ENCODE results near the gene SIRT3. TPM values are rescaled to one million over a fixed set of nuclear protein-coding genes. Genes with fewer than 3 reads are reported as not detected.

SIRT3 gene
- total RNA-seq, 1 experiment from 2014 or later = 13.8 TPM

DNA sequence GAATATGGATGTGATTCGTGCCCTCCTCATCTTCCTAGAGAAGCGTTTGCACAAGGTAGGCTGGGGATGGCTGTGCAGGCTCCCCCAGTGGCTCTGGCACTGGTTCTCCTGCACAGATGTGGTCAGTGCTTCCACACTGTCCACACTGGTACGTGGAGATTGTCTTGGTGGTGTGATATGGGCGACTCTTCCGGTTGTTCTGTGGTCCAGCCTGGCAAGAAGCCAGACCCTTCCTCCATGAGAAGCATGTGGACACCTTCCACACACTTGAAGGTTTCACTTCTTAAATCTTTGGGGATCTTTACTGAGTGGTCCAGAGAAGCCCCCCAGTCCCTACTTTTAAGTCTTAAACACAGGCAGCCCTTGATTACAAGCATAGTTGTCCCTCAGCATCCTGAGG is 24.8 kb downstream of the SIRT3 start:
- ATAC-seq (no peak), DNase-seq (no peak)
- ChIA-PET POLR2A (ENCODE audit: unreplicated experiment) (no interaction called here), CTCF (no interaction called here)
- intact Hi-C loops (cut with micrococcal nuclease) = no loop called here
- no peak overlapping the region for H3K27ac ChIP-seq (ENCODE audit: low read length)
- H3F3A ChIP-seq (ENCODE audit: low read length, unreplicated experiment) = no peaks in the 10 kb centered on the region
- no peaks in the 10 kb centered on the region for H3K27me3 ChIP-seq (ENCODE audit: low read length)
- H3K36me3 ChIP-seq (ENCODE audit: low read depth, low read length) = peaks cover 46% of the 10 kb centered on the region
- no peaks in the 10 kb centered on the region for H3K9me2 ChIP-seq (replicated peaks; ENCODE audit: low read length)
- no peaks in the 10 kb centered on the region for H4K20me1 ChIP-seq (ENCODE audit: low read length)
- no peak overlapping the region for H3K9ac ChIP-seq (ENCODE audit: low read length)
- H3K4me3 ChIP-seq (ENCODE audit: low read length) = no peak overlapping the region
- H2AFZ ChIP-seq (ENCODE audit: low read length) = no peak overlapping the region
- no TSS peak for BruUV-seq (replicated peaks)
- no peaks in the 10 kb centered on the region for H3K9me3 ChIP-seq (ENCODE audit: low read length)
- H3K4me1 ChIP-seq (ENCODE audit: insufficient read depth, low read length) = peaks cover 17% of the 10 kb centered on the region
- peaks cover 48% of the 10 kb centered on the region for H3K79me2 ChIP-seq (ENCODE audit: low read length)
- peak overlapping the region; percentile 97; the same call in 1 of the 2 replicates for H3K4me2 ChIP-seq (ENCODE audit: low read length)
- no peak for TF ChIP-seq EZH2 (IDR thresholded peaks at IDR 0.05; ENCODE audit: low read length, unreplicated experiment)
- TF ChIP-seq, protein P1, sequence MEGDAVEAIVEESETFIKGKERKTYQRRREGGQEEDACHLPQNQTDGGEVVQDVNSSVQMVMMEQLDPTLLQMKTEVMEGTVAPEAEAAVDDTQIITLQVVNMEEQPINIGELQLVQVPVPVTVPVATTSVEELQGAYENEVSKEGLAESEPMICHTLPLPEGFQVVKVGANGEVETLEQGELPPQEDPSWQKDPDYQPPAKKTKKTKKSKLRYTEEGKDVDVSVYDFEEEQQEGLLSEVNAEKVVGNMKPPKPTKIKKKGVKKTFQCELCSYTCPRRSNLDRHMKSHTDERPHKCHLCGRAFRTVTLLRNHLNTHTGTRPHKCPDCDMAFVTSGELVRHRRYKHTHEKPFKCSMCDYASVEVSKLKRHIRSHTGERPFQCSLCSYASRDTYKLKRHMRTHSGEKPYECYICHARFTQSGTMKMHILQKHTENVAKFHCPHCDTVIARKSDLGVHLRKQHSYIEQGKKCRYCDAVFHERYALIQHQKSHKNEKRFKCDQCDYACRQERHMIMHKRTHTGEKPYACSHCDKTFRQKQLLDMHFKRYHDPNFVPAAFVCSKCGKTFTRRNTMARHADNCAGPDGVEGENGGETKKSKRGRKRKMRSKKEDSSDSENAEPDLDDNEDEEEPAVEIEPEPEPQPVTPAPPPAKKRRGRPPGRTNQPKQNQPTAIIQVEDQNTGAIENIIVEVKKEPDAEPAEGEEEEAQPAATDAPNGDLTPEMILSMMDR (conservative IDR thresholded peaks at IDR 0.05; ENCODE audit: low read depth, low read length) = no peak
- no peak for TF ChIP-seq EZH2phosphoT487 (IDR thresholded peaks at IDR 0.05; ENCODE audit: borderline replicate concordance, low read length)

- H3K9me3 ChIP-seq (ENCODE audit: low read length) = no peaks in the 10 kb centered on the region
- no peak overlapping the region for H2AFZ ChIP-seq (ENCODE audit: low read length)
- ATAC-seq (no peak), DNase-seq (no peak)
- no TSS peak for BruUV-seq (replicated peaks)
- CTCF ChIA-PET = no interaction called here
- no peak overlapping the region for H3K27ac ChIP-seq (ENCODE audit: low read length)
- peaks cover 46% of the 10 kb centered on the region for H3K36me3 ChIP-seq (ENCODE audit: low read depth, low read length)
- intact Hi-C loops (cut with micrococcal nuclease) = no loop called here
- H3K79me2 ChIP-seq (ENCODE audit: low read length) = peaks cover 53% of the 10 kb centered on the region
- H4K20me1 ChIP-seq (ENCODE audit: low read length) = no peaks in the 10 kb centered on the region
- TF ChIP-seq EZH2phosphoT487 (IDR thresholded peaks at IDR 0.05; ENCODE audit: borderline replicate concordance, low read length) (no peak), EZH2 (IDR thresholded peaks at IDR 0.05; ENCODE audit: low read length, unreplicated experiment) (no peak)
- TF ChIP-seq, protein P1 (conservative IDR thresholded peaks at IDR 0.05; ENCODE audit: low read depth, low read length) = no peak
- H3K9ac ChIP-seq (ENCODE audit: low read length) = no peak overlapping the region
- H3K4me3 ChIP-seq (ENCODE audit: low read length) = peak overlapping the region; percentile 91
- no peaks in the 10 kb centered on the region for H3K27me3 ChIP-seq (ENCODE audit: low read length)
- H3F3A ChIP-seq (ENCODE audit: low read length, unreplicated experiment) = no peaks in the 10 kb centered on the region
- POLR2A ChIA-PET (ENCODE audit: unreplicated experiment) = no interaction called here
- no peaks in the 10 kb centered on the region for H3K9me2 ChIP-seq (replicated peaks; ENCODE audit: low read length)
- peak overlapping the region; percentile 97 for H3K4me2 ChIP-seq (ENCODE audit: low read length)
- H3K4me1 ChIP-seq (ENCODE audit: insufficient read depth, low read length) = peaks cover 22% of the 10 kb centered on the region
These were observed 25.4 kb downstream of the SIRT3 start for GRCh38 chr11:210803-211180.

- intact Hi-C loops (cut with micrococcal nuclease) = no loop called here
- DNase-seq (peak; percentile 62), ATAC-seq (no peak)
- ChIA-PET CTCF (no interaction called here), POLR2A (ENCODE audit: unreplicated experiment) (no interaction called here)
- no peak for TF ChIP-seq EZH2phosphoT487 (IDR thresholded peaks at IDR 0.05; ENCODE audit: borderline replicate concordance, low read length)
- no peak for TF ChIP-seq EZH2 (IDR thresholded peaks at IDR 0.05; ENCODE audit: low read length, unreplicated experiment)
- TF ChIP-seq, protein P1 (conservative IDR thresholded peaks at IDR 0.05; ENCODE audit: low read depth, low read length) = no peak
- Histone ChIP-seq H3F3A (ENCODE audit: low read length, unreplicated experiment) (no peaks in the 10 kb centered on the region), H3K4me1 (ENCODE audit: insufficient read depth, low read length) (peaks cover 23% of the 10 kb centered on the region), H3K79me2 (ENCODE audit: low read length) (peaks cover 58% of the 10 kb centered on the region), H3K36me3 (ENCODE audit: low read depth, low read length) (peaks cover 50% of the 10 kb centered on the region), H3K4me3 (ENCODE audit: low read length) (peak overlapping the region; percentile 91), H2AFZ (ENCODE audit: low read length) (no peak overlapping the region), H4K20me1 (ENCODE audit: low read length) (no peaks in the 10 kb centered on the region), H3K9ac (ENCODE audit: low read length) (peak overlapping the region; percentile 98), H3K9me3 (ENCODE audit: low read length) (no peaks in the 10 kb centered on the region), H3K4me2 (ENCODE audit: low read length) (peak overlapping the region; percentile 97), H3K27me3 (ENCODE audit: low read length) (no peaks in the 10 kb centered on the region), H3K9me2 (replicated peaks; ENCODE audit: low read length) (no peaks in the 10 kb centered on the region), H3K27ac (ENCODE audit: low read length) (no peak overlapping the region)
- BruUV-seq (replicated peaks) = no TSS peak
These were observed 25.9 kb downstream of the SIRT3 start for GRCh38 chr11:210122-210802.

Measured in PC-3 (cell line).